Sigmoid colon (tissue), 7 donors: ENCODE data around the gene FAM53A. TPM values are rescaled to one million over a fixed set of nuclear protein-coding genes. Genes with fewer than 3 reads are reported as not detected.

Experiments
- DNase-seq: peaks from one replicate; pipeline ENCODE4 v3.0.0-alpha.2; 2019
- H3K27ac ChIP-seq, 4 donors: fragments of 200-600 bp; sonication (generic); one replicate each; pipeline ENCODE4 v1.5.1; 2016 to 2019; ENCODE audit warnings: mild to moderate bottlenecking in 1 of 4
- H3K27me3 ChIP-seq, 3 donors: fragments of 200-600 bp; sonication (generic); one replicate each; pipeline ENCODE4 v1.5.1; 2019; ENCODE audit warnings: mild to moderate bottlenecking in 1 of 3
- H3K36me3 ChIP-seq, 4 donors: fragments of 200-600 bp; sonication (generic); one replicate each; pipeline ENCODE4 v1.5.1; 2016 to 2019
- H3K4me1 ChIP-seq, 4 donors: fragments of 200-600 bp; sonication (generic); one replicate each; pipeline ENCODE4 v1.5.1; 2017 to 2019
- H3K4me3 ChIP-seq, 4 donors: fragments of 200-600 bp; sonication (generic); one replicate each; pipeline ENCODE4 v1.5.1; 2017 to 2019; ENCODE audit warnings: mild to moderate bottlenecking in 2 of 4, moderate library complexity in 1 of 4
- H3K9me3 ChIP-seq, 4 donors: fragments of 200-600 bp in 3 of 4; sonication (generic) in 3 of 4; one replicate each; pipeline versions ENCODE4 v1.5.1 to v1.6.1; 2013 to 2019
- EP300 ChIP-seq, 4 donors: sonication (generic); formaldehyde crosslinking; IDR thresholded peaks; one replicate each; pipeline ENCODE4 v1.6.1; 2017; ENCODE audit warnings: antibody characterized with exemption in 4 of 4
- POLR2A ChIP-seq, 2 donors: fragments of 450-650 bp; IDR thresholded peaks; one replicate each; pipeline ENCODE4 v1.6.1; 2016; ENCODE audit warnings: antibody characterized with exemption in 2 of 2, mild to moderate bottlenecking in 2 of 2, moderate library complexity in 2 of 2
- POLR2AphosphoS5 ChIP-seq, 4 donors: sonication (generic); formaldehyde crosslinking; IDR thresholded peaks; one replicate each; pipeline ENCODE4 v1.6.1; 2017; ENCODE audit warnings: antibody characterized with exemption in 4 of 4
- WGBS, 2 donors: extraction: QIAGEN DNeasy Blood & Tissue Kit; methylation state at CpG; one replicate each; pipeline ENCODE4 v1.1.7; 2013; 5-methylcytosine and 5-hydroxymethylcytosine counted together
- intact Hi-C: fragments of 100-400 bp; cut with DNase I; formaldehyde crosslinking; loops from one replicate; pipeline ENCODE4 v1.15.1; 2023
- polyA plus RNA-seq, 3 donors: library from polyadenylated mRNA; stranded (reverse); fragments of 200-250 nt; gene quantifications; one replicate each; pipeline ENCODE4 v1.2.3, GENCODE V29; 2013
- total RNA-seq, 4 donors: library from RNA; depleted of rRNA; stranded (reverse); fragments of >200 nt; gene quantifications; one replicate each; pipeline ENCODE4 v1.1.0, GENCODE V29; 2016
- TF ChIP-seq, protein P1 (sequence below), 4 experiments: fragments of 450-650 bp in 3 of 4; fragments of 200-600 bp in 1 of 4; IDR thresholded peaks; one replicate each; pipeline ENCODE4 v1.5.1; 2016 to 2019; ENCODE audit warnings: antibody characterized with exemption in 4 of 4, mild to moderate bottlenecking in 3 of 4, moderate library complexity in 2 of 4
- donor health status: healthy with polysubstance abuse.
- donor health status: Bipolar disorder and iron deficiency.
- donor health status: healthy.

The FAM53A gene
- total and polyA plus RNA-seq, 7 donors = 0.23 to 4.1 (median 1.4) TPM

- Histone ChIP-seq H3K36me3 (no peaks in the 10 kb centered on the region), H3K27me3 (no peaks in the 10 kb centered on the region), H3K4me1 (peaks cover 0 to 6% (median 2%) of the 10 kb centered on the region in 4 donors), H3K9me3 (no peaks in the 10 kb centered on the region), H3K27ac (no peak overlapping the region), H3K4me3 (no peak overlapping the region)
- intact Hi-C loops = no loop called here
- no peak for DNase-seq
- TF ChIP-seq POLR2AphosphoS5 (IDR thresholded peaks at IDR 0.05) = no peak
- TF ChIP-seq, protein P1, sequence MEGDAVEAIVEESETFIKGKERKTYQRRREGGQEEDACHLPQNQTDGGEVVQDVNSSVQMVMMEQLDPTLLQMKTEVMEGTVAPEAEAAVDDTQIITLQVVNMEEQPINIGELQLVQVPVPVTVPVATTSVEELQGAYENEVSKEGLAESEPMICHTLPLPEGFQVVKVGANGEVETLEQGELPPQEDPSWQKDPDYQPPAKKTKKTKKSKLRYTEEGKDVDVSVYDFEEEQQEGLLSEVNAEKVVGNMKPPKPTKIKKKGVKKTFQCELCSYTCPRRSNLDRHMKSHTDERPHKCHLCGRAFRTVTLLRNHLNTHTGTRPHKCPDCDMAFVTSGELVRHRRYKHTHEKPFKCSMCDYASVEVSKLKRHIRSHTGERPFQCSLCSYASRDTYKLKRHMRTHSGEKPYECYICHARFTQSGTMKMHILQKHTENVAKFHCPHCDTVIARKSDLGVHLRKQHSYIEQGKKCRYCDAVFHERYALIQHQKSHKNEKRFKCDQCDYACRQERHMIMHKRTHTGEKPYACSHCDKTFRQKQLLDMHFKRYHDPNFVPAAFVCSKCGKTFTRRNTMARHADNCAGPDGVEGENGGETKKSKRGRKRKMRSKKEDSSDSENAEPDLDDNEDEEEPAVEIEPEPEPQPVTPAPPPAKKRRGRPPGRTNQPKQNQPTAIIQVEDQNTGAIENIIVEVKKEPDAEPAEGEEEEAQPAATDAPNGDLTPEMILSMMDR (IDR thresholded peaks at IDR 0.05) = no peak
- no peak for TF ChIP-seq EP300 (IDR thresholded peaks at IDR 0.05)
- no peak for TF ChIP-seq POLR2A (IDR thresholded peaks at IDR 0.05)
- WGBS, 2 donors = 81 to 82% methylated on average over 12 of the region's 12 CpGs
These were observed 17.7 kb downstream of the FAM53A start for GRCh38 chr4:1666391-1666790.

GRCh38 chr4:1664141-1664540, 20.0 kb downstream of the FAM53A start:
- Histone ChIP-seq H3K9me3 (no peaks in the 10 kb centered on the region), H3K27ac (no peak overlapping the region), H3K4me1 (peaks cover 0 to 6% (median 2%) of the 10 kb centered on the region in 4 donors), H3K27me3 (no peaks in the 10 kb centered on the region), H3K4me3 (no peak overlapping the region), H3K36me3 (no peaks in the 10 kb centered on the region)
- no peak for DNase-seq
- WGBS, 2 donors = 86 to 88% methylated on average over 8 of the region's 8 CpGs
- no peak for TF ChIP-seq POLR2A (IDR thresholded peaks at IDR 0.05)
- TF ChIP-seq, protein P1 (IDR thresholded peaks at IDR 0.05) = no peak
- TF ChIP-seq POLR2AphosphoS5 (IDR thresholded peaks at IDR 0.05) = no peak
- no peak for TF ChIP-seq EP300 (IDR thresholded peaks at IDR 0.05)
- intact Hi-C loops = no loop called here

GRCh38 chr4:1663549-1663948, 20.6 kb downstream of the FAM53A start:
- 95 to 97% methylated on average over 5 of the region's 5 CpGs for WGBS, 2 donors
- no peak for TF ChIP-seq POLR2A (IDR thresholded peaks at IDR 0.05)
- no peak for TF ChIP-seq POLR2AphosphoS5 (IDR thresholded peaks at IDR 0.05)
- no peak for TF ChIP-seq EP300 (IDR thresholded peaks at IDR 0.05)
- TF ChIP-seq, protein P1 (IDR thresholded peaks at IDR 0.05) = no peak
- Histone ChIP-seq H3K27ac (no peak overlapping the region), H3K27me3 (no peaks in the 10 kb centered on the region), H3K36me3 (no peaks in the 10 kb centered on the region), H3K4me3 (no peak overlapping the region), H3K4me1 (peaks cover 0 to 6% (median 2%) of the 10 kb centered on the region in 4 donors), H3K9me3 (no peaks in the 10 kb centered on the region)
- intact Hi-C loops = no loop called here
- DNase-seq = no peak

- no peak for TF ChIP-seq POLR2AphosphoS5 (IDR thresholded peaks at IDR 0.05)
- TF ChIP-seq, protein P1 (IDR thresholded peaks at IDR 0.05) = no peak
- no peak for TF ChIP-seq POLR2A (IDR thresholded peaks at IDR 0.05)
- no peak for TF ChIP-seq EP300 (IDR thresholded peaks at IDR 0.05)
- Histone ChIP-seq H3K4me3 (no peak overlapping the region), H3K27me3 (no peaks in the 10 kb centered on the region), H3K9me3 (no peaks in the 10 kb centered on the region), H3K27ac (no peak overlapping the region), H3K36me3 (peaks cover 0 to 3% (median 0%) of the 10 kb centered on the region in 4 donors), H3K4me1 (peaks cover 0 to 6% (median 2%) of the 10 kb centered on the region in 4 donors)
- no peak for DNase-seq
- WGBS, 2 donors = 90 to 92% methylated on average over 14 of the region's 14 CpGs
- intact Hi-C loops = no loop called here
These were observed 22.4 kb downstream of the FAM53A start for GRCh38 chr4:1661695-1662094.
